Activated T-cell treated with anti-CD3 and anti-CD28 coated beads, Interleukin-2, amount 50 U/mL, for 72 hours (primary cell): Measurements from ENCODE around the gene TMEM259. TPM values are rescaled to one million over a fixed set of nuclear protein-coding genes. Genes with fewer than 3 reads are reported as not detected.

Experiments used
- ATAC-seq, 2 donors: fragments of 150-1000 bp; cut with Tn5 transposase; replicated peaks in 1 of 2; 2 replicates each; pipeline ENCODE4 v1.10.0; 2021; ENCODE audit warnings: moderate library complexity in 2 of 2, mild to moderate bottlenecking in 1 of 2
- DNase-seq, 2 donors: peaks; one replicate each; pipeline ENCODE4 v3.0.0; 2021 to 2022; ENCODE audit warnings: mixed read lengths in 1 of 2
- H3K27ac Mint-ChIP-seq: one replicate; pipeline ENCODE4 v1.8.0; 2022; ENCODE audit warnings: mild to moderate bottlenecking, moderate library complexity, mixed read lengths
- H3K27me3 Mint-ChIP-seq: one replicate; pipeline ENCODE4 v1.8.0; 2022; ENCODE audit warnings: low read depth, mixed read lengths
- H3K36me3 Mint-ChIP-seq, 2 donors: one replicate each; pipeline ENCODE4 v1.8.0; 2022; ENCODE audit warnings: mixed read lengths in 2 of 2, mild to moderate bottlenecking in 1 of 2; ENCODE audit not compliant: insufficient read depth in 2 of 2
- H3K4me1 Mint-ChIP-seq: one replicate; pipeline ENCODE4 v1.8.0; 2022; ENCODE audit warnings: low read depth, mixed read lengths
- H3K4me3 Mint-ChIP-seq, 2 donors: one replicate each; pipeline ENCODE4 v1.8.0; 2022; ENCODE audit warnings: mild to moderate bottlenecking in 2 of 2, mixed read lengths in 2 of 2, moderate library complexity in 2 of 2
- H3K9me3 Mint-ChIP-seq, 2 donors: one replicate each; pipeline ENCODE4 v1.8.0; 2022; ENCODE audit warnings: mixed read lengths in 2 of 2
- total RNA-seq, 2 donors: library from RNA; stranded (reverse); gene quantifications; one replicate each; pipeline ENCODE4 v1.2.3, GENCODE V29; 2022

Gene TMEM259
- total RNA-seq, 2 donors from 2014 or later, result 125 to 127 TPM

GRCh38 chr19:984165-984967 lies 36.6 kb downstream of the TMEM259 start, which contains the start of gene WDR18:
TSS of gene WDR18 (plus strand) at chr19:984345. CDS start at chr19:984354, 9 bp downstream.
- DNase-seq (peak; percentile 95), ATAC-seq (peak; percentile 90 to 91)
- peak within 1 kb of the TSS; percentile 98 to 99 for H3K4me3 Mint-ChIP-seq
- H3K27ac Mint-ChIP-seq, result peak within 1 kb of the TSS; percentile 93
- H3K27me3 Mint-ChIP-seq, result no peaks in the 10 kb centered on the region
- no peaks in the 10 kb centered on the region for H3K9me3 Mint-ChIP-seq
- peaks cover 13% of the 10 kb centered on the region for H3K4me1 Mint-ChIP-seq
- peaks cover 3 to 10% of the 10 kb centered on the region in 2 donors for H3K36me3 Mint-ChIP-seq

GRCh38 chr19:982567-983170 lies 38.3 kb downstream of the TMEM259 start:
- H3K4me3 Mint-ChIP-seq, result peak overlapping the region; percentile 53 to 61
- H3K27ac Mint-ChIP-seq, result no peak overlapping the region
- H3K36me3 Mint-ChIP-seq, result peaks cover 3 to 6% of the 10 kb centered on the region in 2 donors
- H3K9me3 Mint-ChIP-seq, result no peaks in the 10 kb centered on the region
- H3K27me3 Mint-ChIP-seq, result no peaks in the 10 kb centered on the region
- DNase-seq (peak; percentile 78 to 91), ATAC-seq (peak; percentile 85 to 89)
- peaks cover 13% of the 10 kb centered on the region for H3K4me1 Mint-ChIP-seq

- Mint-ChIP-seq H3K36me3 (peaks cover 2 to 3% of the 10 kb centered on the region in 2 donors), H3K27ac (no peak overlapping the region), H3K4me1 (peaks cover 7% of the 10 kb centered on the region), H3K4me3 (no peak overlapping the region), H3K27me3 (no peaks in the 10 kb centered on the region), H3K9me3 (no peaks in the 10 kb centered on the region)
- ATAC-seq, result no peak
- DNase-seq, result no peak
Observed at GRCh38 chr19:980133-980998, 40.6 kb downstream of the TMEM259 start.

- no peaks in the 10 kb centered on the region for H3K27me3 Mint-ChIP-seq
- no peak overlapping the region for H3K27ac Mint-ChIP-seq
- no peak for ATAC-seq
- H3K4me3 Mint-ChIP-seq, result no peak overlapping the region
- peaks cover 1 to 2% of the 10 kb centered on the region in 2 donors for H3K36me3 Mint-ChIP-seq
- no peak for DNase-seq
- no peaks in the 10 kb centered on the region for H3K4me1 Mint-ChIP-seq
- H3K9me3 Mint-ChIP-seq, result no peaks in the 10 kb centered on the region
Observed at GRCh38 chr19:979318-979741, 41.6 kb downstream of the TMEM259 start.

GRCh38 chr19:977058-977464 lies 43.9 kb downstream of the TMEM259 start:
- DNase-seq, result no peak

GRCh38 chr19:976476-976875 lies 44.4 kb downstream of the TMEM259 start:
- H3K36me3 Mint-ChIP-seq, result peaks cover 0 to 5% of the 10 kb centered on the region in 2 donors

More at GRCh38 chr19:977058-977464, 43.9 kb downstream of the TMEM259 start:
- no peak overlapping the region for H3K27ac Mint-ChIP-seq
- no peaks in the 10 kb centered on the region for H3K4me1 Mint-ChIP-seq
- no peak for ATAC-seq
- no peaks in the 10 kb centered on the region for H3K9me3 Mint-ChIP-seq
- H3K36me3 Mint-ChIP-seq, result peaks cover 0 to 3% of the 10 kb centered on the region in 2 donors
- H3K4me3 Mint-ChIP-seq, result no peak overlapping the region
- H3K27me3 Mint-ChIP-seq, result no peaks in the 10 kb centered on the region

GRCh38 chr19:974564-975257 lies 46.2 kb downstream of the TMEM259 start:
- no peak overlapping the region for H3K4me3 Mint-ChIP-seq
- peaks cover 5 to 15% of the 10 kb centered on the region in 2 donors for H3K36me3 Mint-ChIP-seq
- H3K27me3 Mint-ChIP-seq, result no peaks in the 10 kb centered on the region
- ATAC-seq (no peak), DNase-seq (no peak)
- H3K9me3 Mint-ChIP-seq, result peaks cover 0 to 2% of the 10 kb centered on the region in 2 donors
- no peak overlapping the region for H3K27ac Mint-ChIP-seq
- no peaks in the 10 kb centered on the region for H3K4me1 Mint-ChIP-seq

More at GRCh38 chr19:976476-976875, 44.4 kb downstream of the TMEM259 start:
- no peak overlapping the region for H3K27ac Mint-ChIP-seq
- H3K4me1 Mint-ChIP-seq, result no peaks in the 10 kb centered on the region
- H3K4me3 Mint-ChIP-seq, result no peak overlapping the region
- no peaks in the 10 kb centered on the region for H3K9me3 Mint-ChIP-seq
- DNase-seq, result no peak
- ATAC-seq, result no peak
- H3K27me3 Mint-ChIP-seq, result no peaks in the 10 kb centered on the region

GRCh38 chr19:973726-974563 lies 47.0 kb downstream of the TMEM259 start:
- H3K27ac Mint-ChIP-seq, result no peak overlapping the region
- DNase-seq, result no peak
- ATAC-seq, result no peak
- no peaks in the 10 kb centered on the region for H3K27me3 Mint-ChIP-seq
- H3K9me3 Mint-ChIP-seq, result peaks cover 0 to 2% of the 10 kb centered on the region in 2 donors
- H3K4me3 Mint-ChIP-seq, result no peak overlapping the region
- H3K36me3 Mint-ChIP-seq, result peaks cover 5 to 15% of the 10 kb centered on the region in 2 donors
- no peaks in the 10 kb centered on the region for H3K4me1 Mint-ChIP-seq

- Mint-ChIP-seq H3K4me3 (no peak overlapping the region), H3K27ac (no peak overlapping the region), H3K4me1 (no peaks in the 10 kb centered on the region), H3K9me3 (peaks cover 0 to 2% of the 10 kb centered on the region in 2 donors), H3K27me3 (no peaks in the 10 kb centered on the region), H3K36me3 (peaks cover 5 to 19% of the 10 kb centered on the region in 2 donors)
- ATAC-seq, result no peak
- no peak for DNase-seq
Observed at GRCh38 chr19:972281-972680, 48.6 kb downstream of the TMEM259 start.

GRCh38 chr19:971795-972194 lies 49.1 kb downstream of the TMEM259 start:
- Mint-ChIP-seq H3K9me3 (peaks cover 0 to 2% of the 10 kb centered on the region in 2 donors), H3K4me3 (no peak overlapping the region), H3K27ac (no peak overlapping the region), H3K27me3 (no peaks in the 10 kb centered on the region), H3K4me1 (no peaks in the 10 kb centered on the region), H3K36me3 (peaks cover 5 to 20% of the 10 kb centered on the region in 2 donors)
- ATAC-seq (no peak), DNase-seq (no peak)

- Mint-ChIP-seq H3K27ac (peak overlapping the region; percentile 85), H3K36me3 (peaks cover 5 to 25% of the 10 kb centered on the region in 2 donors), H3K4me1 (no peaks in the 10 kb centered on the region), H3K27me3 (no peaks in the 10 kb centered on the region), H3K9me3 (peaks cover 0 to 2% of the 10 kb centered on the region in 2 donors), H3K4me3 (no peak overlapping the region)
- DNase-seq, result no peak
- no peak for ATAC-seq
Observed at GRCh38 chr19:970695-971094, 50.2 kb downstream of the TMEM259 start.
